GM21737 (cell line): ENCODE results near the gene COL9A3.

Experiments used
- ATAC-seq: cut with Tn5 transposase; IDR thresholded peaks from one replicate; pipeline ENCODE4 v1.9.1; 2021; ENCODE audit warnings: mild to moderate bottlenecking, moderate library complexity; ENCODE audit not compliant: unreplicated experiment

The COL9A3 gene

DNA sequence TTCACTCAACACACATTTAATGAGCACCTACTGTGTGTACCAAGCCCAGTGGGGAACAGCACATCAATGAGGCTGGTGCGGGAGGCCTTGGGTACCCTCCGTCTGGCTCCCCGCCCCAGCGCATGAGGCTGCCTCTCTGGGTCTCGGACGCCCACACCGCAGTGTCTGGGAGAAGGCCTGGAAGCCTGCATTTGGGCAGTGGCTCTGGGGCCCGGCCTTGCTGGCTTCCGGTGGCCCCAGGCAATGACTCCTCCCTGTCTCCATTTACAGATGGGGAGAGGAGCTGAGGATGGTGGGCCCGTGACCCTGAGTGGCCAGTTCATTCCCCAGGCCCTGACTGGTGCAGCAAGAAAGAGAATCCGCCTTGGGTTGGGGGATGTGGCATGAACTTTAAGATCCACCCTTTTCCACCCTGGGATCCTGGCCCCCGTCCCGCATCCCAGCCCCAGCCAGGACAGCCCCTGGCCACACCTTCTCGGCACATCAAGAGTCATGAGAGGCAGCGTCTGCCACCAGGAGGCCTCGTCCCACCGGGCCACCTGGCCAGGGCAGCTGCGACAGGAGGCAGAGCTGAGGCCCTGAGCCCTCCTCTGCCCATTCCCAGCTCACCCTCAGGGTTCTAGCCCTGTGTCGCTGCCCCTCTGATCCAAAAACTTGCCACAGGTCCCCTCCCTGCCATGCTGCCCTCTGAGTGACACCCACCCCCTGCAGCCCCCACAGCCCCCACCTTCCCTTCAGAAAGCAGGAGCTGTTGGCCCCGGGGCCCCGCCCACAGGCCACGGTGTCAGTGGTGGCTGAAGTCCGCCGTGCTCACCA lies 38.0 kb upstream of the COL9A3 start:
- ATAC-seq, result no peak

DNA sequence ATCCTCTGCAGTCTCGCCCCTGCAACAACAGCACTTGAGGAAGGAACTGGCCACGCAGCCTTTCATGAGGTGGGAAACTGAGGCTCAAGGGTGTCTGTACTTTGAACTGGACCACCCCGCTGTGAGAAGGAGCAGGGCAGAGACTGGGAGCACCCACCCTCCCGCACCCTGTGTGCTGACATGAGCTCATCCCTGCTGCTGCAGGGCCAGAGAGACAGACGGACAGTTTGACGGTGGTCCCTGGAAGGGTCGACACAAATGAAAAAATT lies 37.5 kb upstream of the COL9A3 start:
- ATAC-seq, result no peak

DNA sequence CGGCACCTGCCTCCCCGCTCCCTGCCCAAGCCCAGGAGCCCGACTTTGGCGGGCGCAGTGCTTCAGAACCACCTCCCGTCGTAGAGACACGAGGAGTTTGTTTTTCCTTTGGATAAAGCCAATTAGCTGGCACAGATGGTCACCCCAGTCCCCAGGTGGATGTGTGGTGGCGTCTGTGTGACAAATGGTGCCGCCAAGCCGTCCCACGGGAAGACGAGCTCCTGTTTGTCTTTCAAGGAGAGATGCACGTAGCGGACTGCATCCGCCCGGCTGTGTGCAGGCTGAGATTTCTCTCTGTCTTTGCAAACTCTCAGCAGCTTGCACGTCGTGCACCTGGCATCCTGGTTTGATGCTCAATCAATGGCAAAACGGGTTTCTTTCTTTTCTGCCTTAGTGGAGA lies 36.6 kb upstream of the COL9A3 start:
- no peak for ATAC-seq

DNA sequence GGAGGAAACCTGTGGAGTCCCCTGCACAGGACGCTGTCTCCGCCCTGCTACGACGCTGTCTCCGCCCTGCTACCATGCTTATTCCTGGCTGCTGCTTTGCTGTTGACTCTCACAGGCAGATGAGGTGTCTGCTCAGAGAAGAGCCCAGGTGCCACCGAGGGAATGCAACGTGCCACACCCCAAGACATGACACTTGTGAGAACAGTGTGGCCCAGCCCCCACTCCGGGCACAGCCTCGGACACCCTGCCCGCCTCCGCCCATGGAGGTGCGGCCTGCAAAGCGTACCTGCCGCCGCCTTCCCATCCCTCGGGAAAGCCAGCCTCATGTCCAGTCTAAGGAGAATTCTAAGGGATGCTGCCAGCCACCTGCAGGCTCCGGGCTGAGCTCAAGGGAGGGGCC lies 36.2 kb upstream of the COL9A3 start:
- ATAC-seq, result no peak

DNA sequence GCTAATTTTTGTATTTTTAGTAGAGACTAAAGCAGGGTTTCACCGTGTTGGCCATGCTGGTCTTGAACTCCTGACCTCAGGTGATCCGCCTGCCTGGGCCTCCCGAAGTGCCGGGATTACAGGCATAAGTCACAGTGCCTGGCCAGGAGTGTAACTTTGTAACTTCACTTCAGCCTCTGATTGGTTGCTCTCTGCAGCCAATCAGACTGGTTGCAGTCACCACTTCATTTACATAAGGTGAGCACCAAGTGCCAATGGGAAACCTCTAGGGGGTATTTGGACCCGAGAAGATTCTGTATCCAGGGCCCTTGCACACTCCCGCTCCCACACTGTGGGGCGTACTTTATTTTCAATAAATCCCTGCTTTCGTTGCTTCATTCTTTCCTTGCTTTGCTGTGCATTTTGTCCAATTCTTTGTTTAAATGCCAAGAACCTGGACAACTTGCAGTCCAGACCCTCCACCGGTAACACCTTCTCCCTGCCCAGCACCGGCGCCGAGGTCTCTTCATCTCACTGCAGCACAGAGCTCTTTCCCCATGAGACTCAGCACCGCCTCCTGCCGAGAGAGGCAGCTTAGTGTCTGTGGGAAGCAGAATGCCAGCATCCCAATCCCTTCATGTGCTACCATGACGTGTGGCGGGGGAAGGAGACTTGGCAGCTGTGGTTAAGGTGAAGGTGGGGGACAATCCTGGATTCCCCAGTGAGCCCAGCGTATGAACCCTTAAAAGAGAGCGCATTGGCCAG lies 34.5 kb upstream of the COL9A3 start:
- ATAC-seq, result no peak

DNA sequence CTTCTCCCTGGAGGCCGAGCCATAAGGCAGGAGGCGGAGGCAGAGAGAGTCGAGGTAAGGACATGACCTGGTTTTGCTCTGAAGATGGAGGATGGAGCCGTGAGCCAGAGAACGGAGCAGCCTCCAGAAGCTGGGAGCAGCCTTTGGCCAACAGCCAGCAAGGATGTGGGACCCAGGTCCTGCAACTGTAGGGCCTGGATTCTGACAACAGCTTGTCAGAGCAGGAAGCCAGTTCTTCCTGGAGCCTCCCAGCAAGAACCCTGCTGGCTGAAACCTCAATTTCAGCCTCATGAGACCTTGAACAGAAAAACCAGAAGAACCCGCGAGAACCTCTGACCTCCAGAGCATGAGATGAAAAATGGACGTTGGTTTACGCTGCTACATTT lies 34.0 kb upstream of the COL9A3 start:
- ATAC-seq, result no peak

DNA sequence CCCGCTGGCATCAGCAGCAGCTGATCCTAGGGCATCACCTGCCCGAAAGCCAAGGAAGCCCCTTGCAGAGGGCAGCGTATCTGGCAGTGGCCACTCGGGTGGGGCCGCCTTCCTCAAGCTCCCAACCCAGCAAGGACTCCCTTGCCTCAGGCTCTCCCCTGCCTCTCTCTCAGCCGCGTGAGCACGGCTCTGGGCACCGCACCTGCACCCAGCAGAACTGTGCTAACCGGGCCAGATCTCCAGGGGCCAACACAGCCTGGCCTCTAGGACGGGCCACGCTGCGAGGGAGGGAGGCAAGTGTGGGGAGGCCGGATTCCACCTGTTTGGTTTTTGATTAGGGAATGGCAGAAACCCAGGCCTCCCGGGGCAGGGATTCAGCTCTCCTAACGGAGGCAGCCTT lies 32.4 kb upstream of the COL9A3 start:
- no peak for ATAC-seq

DNA sequence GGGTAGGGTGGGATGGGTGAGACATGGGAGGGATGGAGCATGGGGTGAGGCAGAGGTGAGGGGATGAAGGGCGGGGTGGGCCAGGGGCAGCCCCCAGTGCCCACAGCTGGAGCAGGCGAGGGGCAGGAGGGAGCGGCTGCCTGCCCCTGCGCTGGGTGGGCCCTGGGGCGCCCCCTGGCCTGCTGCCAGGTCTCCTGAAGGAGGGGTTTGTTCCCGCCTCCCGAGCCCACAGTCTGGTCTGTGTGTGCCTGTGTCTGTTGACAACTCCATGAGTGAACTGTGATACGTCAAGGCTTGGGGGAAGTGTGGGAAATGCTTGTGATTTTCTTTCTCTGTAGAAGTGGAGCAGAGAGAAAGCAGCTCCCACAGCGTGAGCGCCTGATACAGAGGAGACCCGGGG lies 31.5 kb upstream of the COL9A3 start:
- ATAC-seq, result no peak

DNA sequence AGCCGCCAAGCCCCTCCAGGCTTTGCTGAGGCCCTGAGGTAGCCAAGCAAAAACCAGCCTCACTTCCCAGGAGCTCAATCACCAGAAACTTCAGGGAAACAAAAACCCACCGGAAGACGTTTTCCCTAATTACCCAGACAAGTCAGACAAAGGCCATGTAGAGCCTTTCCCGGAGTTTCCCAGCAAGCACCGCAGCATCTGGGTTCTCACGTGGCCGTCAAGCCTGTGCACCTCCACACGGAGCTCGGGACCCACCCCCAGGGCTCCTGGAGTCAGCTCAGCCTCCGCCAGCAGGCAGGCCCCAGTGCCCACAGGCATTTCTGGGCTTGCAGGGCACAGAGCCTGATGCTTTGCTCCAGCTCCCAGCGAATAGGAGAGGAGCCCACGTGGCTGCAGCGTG lies 30.7 kb upstream of the COL9A3 start:
- ATAC-seq, result no peak

DNA sequence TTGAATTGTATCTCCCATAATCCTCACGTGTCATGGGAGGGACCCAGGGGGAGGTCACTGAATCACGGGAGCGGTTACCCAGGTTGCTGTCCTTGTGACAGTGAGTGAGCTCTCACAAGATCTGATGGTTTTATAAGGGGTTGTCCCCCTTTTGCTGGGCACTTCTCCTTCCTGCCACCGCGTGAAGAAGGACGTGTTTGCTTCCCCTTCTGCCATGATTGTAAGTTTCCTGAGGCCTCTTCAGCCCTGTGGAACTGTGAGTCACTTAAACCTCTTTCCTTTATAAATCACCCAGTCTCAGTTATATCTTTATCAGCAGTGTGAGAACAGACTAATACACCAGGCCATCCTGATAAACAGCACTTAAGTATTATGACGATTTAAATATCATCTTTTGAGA lies 29.5 kb upstream of the COL9A3 start:
- ATAC-seq, result no peak

DNA sequence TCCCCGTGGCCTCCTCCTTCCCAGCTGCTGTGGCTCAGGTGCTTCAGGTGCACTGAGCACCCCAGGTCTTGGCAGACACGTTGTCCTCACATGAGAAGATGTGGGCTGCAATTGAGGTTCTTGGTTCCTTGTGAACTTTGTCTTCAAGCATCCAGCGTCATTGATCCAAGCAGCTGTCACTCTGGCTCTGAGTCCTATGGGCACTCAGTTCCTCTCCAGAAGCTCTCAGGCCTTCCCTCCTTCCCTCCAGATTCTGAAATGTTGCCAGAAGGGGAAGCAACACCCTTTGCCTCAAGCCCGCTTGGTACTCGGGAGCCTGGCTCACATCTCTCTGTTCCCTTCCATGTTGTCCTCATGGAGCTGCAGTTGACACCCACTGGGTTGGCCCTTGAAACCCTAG lies 29.0 kb upstream of the COL9A3 start:
- no peak for ATAC-seq

DNA sequence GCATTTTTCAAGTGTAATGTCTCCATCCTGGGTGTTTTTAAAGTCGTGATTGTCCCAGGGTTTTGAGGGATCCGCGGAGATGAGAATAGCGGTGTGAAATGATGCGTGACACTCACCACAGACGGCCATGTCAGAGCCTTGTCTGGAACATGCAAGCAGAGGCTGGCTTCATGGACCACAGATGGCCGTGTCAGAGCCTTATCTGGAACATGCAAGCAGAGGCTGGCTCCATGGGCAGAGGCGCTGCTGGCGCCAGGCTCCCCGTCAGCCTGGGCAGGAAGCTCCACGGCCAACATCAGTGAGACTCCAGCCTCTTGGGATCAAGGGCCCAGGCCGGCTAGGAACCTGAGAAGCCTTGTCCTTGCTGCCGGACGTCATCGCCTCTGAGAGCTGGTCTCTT lies 28.2 kb upstream of the COL9A3 start:
- no peak for ATAC-seq

DNA sequence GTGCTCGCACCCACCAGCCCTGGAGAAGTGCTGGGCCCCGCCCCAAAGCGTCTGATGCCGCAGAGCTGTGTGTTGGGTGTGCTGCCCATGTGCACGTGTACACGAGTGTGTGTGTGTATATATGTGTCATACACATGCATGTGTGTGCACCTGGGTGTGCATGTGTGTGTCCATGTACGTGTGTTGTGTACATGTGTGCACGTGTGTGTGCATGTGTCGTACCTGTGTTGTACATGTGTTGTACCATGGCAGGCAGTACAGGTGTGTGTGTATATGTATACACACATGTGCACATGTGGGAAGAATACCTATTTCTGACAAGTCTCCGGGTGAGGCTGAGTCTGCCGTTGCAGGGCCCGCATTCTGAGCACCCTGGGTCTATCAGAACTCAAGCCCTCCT lies 26.8 kb upstream of the COL9A3 start:
- no peak for ATAC-seq

DNA sequence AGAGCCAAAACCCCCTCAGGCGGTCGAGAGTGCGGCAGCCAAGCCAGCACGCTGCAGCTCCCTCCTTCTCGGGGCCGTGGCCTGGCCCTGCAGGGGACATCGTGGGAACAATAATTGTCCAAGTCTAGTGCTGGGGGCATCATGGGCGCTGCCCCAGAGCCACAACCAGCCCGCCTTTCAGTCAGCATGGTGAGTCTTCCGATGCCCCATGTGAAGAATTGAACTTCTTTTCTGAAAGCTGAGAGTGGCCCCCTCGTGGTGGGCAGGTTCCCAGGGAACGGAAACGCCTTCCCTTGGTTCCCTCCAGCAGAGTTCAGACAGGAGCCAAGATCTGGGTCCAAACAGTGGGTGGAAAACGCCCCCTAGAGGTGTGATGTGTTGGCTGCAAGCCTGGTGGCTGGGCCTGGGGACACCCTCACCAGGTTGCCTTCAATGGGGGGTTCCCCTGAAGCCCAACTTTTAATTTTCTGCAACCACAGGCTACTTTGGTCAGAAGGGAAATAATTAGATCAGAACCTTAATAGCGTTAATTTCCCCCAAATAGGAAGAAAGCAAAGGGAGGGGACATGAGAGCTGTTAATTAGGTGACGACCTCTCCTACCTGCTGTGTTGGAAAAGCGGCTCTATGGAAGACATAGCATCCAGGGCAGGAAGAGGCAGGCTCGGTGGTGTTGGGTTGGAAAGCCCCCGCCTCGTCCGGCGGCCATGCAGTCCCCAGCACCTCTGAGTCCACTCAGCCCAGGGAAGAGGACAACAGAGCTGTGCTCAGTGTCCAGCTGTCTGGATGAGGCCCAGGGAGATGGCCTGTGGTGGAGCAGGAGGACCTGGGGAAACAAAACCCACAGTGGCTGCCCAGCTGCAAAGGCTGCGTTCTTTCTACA lies 25.3 kb upstream of the COL9A3 start:
- no peak for ATAC-seq

DNA sequence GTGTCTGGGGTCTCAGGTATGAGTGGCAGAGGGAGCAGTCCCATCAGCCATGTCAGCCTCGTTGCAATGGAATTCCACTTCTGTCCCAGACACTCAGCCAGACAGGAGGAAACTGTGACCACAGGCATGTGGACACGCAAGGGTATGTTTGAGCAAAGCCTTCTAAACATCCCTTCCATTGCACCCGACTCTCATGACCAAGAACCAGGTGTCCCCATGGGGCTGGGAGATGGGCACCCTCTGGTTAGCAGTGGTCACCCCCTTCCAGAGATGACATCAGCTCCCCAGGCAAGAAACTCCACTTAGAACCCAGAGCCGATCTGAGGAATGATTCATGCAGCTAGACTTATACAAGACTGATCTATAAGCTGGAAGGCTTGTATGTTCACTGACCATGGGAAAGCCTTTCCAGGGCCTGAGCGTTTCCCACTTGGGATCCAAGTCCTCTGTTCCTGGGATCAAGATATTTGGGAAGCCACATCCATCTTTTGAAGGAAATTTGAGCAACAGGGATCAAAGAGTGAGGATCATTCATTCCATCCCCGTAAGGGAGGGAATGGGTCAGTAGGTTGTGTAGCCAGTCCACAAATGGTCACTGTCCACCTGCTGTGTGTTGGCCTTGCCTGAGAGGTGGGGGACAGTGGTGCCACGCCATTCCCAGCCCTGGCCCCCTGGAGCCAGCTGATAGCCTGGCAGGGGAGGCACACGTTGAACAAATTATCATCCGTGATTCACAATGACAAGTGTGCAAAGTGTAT lies 24.5 kb upstream of the COL9A3 start:
- no peak for ATAC-seq

DNA sequence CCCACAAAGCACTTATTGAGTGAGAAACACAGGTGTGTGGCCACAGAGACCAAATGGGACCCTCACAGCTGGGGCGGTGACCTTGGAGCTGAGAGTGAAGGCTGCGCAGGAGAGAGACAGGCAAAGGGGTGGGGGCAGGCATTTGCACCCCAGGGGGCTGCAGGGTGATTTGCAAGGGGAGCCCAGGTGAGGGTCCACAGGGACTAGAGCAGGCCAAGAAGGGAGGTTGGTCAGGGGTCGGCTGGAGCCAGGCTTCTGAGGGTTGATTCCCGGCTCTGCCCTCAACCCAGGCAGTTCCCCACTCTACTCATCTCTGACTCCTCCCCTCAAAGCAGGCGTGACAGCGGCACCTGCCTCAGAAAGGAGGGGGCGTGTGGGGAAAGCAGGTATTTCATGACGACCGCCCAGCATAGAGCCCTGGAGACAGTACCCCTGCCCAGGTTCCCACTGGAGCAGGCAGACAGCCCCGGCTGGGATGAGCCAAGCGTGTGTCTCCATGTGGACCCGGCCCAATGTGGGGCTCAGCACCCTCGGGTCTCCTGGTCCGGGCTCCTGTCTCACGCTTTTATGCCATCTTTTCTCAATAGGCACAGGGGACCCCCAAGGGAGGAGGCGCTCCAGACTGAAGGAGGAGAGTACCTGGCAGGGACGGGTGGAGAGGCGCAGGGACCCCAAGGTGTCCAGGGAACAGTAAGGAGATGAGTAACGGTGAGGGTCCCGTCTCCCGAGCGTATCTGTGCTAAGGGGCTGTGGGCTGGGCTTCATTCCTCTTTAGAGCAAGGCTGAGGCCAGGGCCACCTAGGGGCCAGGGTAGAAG lies 23.7 kb upstream of the COL9A3 start:
- ATAC-seq, result no peak

DNA sequence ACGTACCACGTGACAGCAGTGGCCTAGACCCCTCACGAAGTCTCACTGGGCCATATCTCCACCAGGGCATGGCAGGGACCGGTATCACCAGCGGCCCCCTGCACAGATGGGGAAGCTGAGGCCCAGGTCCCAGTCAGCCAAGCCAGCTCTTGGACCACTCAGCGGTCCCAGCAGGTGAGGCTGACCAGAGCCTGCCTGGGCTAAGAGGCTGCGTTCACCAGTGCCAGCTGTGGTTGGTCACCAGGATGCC lies 23.2 kb upstream of the COL9A3 start:
- ATAC-seq, result no peak

DNA sequence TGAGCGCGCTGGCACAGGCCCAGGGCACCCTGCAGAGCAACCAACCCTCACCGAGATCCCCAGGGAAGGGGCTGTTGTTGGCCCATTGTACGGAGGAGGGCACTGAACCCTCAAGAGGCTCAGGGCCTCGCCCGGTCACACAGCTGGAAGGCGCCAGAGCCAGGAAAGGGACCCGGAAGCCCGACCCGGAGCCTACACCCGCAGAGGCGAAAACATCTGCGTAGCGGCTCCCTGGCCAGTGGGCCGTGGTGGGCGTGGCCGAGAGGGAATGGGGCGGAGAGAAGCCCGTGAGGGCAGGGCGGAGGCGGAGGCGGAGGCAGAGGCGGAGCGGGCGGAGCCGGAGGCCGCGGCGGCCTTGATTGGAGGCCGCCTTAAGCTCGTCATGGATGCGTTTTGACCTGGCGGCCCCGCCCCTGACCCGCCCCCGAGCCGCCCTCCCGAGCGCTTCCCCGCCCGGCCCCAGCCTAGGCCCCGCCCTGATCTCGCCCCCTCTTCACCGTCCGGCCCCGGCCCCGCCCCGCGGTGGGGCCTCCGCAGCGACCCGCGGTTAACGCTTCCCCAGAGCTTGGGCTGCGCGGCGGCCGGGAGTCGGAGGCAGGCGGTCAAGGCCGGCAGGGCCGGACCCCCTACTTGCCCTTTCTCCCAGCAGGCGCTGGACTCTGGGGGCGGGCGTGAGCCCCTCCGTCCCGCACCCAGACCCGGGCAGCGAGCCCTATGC lies 22.7 kb upstream of the COL9A3 start:
- peak; percentile 53 for ATAC-seq

DNA sequence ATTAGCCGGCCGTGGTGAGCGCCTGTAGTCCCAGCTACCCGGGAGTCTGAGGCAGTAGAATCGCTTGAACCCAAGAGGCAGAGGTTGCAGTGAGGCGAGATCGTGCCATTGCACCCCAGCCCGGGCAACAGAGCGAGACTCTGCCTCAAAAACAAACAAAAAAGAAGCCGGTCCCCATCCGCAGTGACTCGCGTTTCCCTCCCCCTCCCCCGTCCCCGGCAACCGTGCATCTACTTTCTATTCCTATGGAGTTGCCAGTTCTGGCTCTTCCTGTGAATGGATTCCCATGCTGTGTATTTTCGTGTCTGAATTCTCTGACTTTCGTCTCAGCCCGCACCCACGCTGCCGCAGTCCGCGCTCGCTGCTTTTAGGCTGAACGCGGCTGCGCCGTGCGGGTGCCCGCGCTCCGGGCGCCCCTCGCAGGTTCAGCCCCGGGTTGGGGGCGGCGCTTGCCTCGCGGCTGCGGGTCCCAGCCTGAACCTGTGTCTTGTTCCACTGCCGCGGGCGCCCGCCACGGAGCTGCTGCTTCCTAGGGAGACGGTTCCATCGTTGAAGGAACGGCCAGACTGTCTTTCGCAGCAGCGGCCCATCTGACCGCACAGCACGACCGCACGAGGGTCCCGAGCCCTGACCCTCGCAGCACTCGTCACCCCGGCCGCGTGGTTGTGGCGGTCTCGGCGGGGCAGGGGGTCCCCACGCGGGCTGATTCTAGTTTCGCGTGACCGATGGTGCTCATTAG lies 21.7 kb upstream of the COL9A3 start:
- ATAC-seq, result no peak
